A375 (cell line): ENCODE results near the gene LEKR1. TPM values are rescaled to one million over a fixed set of nuclear protein-coding genes. Genes with fewer than 3 reads are reported as not detected.

Experiments
- small RNA-seq: library from RNA; depleted of rRNA; stranded (forward); fragments of <200 nt; gene quantifications from one replicate; pipeline ENCODE3, GENCODE V24; 2014
- total RNA-seq: library from RNA; depleted of rRNA; stranded (reverse); fragments of >200 nt; shearing (Covaris generic); gene quantifications from 2 replicates; pipeline ENCODE4 v1.2.3, GENCODE V29; 2014; rRNA removed

The LEKR1 gene
- 0.80 and 1.2 TPM in 2 replicates for total RNA-seq

GRCh38 chr3:156826144-156826895, at the start of gene LEKR1:
Gene LEKR1, plus strand, starts transcription at chr3:156826353. Its CDS starts 2,977 bp downstream, at chr3:156829330.

Small RNAs within 50 kb of the gene (small RNA-seq; reads per million reads assigned to genes)
- gene KLF3P2: not detected

Other genes with a start within 250 kb of the LEKR1 start
- gene TIPARP, start 151.8 kb upstream of the LEKR1 start, total RNA-seq: 57.6 and 60.6 TPM in 2 replicates